Measurements from ENCODE around the gene PRR22.
A peak's percentile ranks its signal among the peaks of the same experiment; 100 is the strongest.

Gene PRR22

DNA sequence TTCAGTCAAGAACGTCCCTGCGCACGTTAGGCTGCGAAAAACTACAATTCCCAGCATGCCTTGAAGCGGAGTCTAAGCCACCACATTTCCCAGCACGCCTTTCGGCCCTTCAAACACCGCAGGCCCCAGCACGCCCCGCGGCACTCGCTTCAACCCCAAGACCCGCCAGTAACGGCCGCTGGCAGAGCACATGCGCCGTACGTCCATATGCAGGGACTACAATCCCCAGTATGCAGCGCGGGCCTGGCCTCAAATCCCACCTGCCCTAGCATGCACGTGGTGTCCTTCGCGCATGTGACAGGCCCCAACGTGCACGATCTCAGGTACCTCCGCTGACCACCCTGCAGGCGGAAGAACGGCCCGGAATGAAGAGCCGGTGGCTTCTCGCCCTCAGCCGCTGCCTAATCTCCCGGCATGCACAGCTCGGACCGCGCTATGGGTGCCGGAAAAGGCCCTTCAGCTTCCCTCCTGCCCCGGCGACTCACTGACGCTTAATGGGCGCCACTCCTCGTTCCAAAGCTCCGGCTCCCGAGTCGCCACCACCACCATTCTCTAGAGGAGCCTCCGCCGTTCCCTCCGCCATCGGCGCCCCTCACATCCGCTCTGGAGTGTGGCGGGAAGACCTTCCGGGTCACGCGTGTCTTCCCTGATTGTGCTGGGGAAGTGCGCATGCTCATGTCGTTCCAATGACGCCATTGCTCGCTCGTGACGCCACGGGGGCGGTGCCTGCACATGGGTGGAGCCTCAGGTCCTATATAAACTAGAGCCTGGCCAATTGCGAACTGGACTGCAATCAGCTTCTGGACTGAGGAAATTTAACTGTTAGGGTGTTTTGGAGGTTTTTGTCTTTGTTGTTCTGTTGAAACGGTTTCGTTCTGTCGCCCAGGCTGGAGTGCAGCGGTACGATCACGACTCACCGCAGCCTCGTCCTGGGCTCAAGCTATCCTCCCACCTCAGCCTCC lies 6.3 kb upstream of the PRR22 start, which contains the start of gene DUS3L:
Gene DUS3L (minus strand): TSS at position 605 of the 962 bp plus-strand sequence. CDS start 22 bp downstream, at position 583.
- H3K4me3 ChIP-seq (ENCODE audit: low read length), result peak within 1 kb of the TSS; percentile 100
- TF ChIP-seq, protein P1, sequence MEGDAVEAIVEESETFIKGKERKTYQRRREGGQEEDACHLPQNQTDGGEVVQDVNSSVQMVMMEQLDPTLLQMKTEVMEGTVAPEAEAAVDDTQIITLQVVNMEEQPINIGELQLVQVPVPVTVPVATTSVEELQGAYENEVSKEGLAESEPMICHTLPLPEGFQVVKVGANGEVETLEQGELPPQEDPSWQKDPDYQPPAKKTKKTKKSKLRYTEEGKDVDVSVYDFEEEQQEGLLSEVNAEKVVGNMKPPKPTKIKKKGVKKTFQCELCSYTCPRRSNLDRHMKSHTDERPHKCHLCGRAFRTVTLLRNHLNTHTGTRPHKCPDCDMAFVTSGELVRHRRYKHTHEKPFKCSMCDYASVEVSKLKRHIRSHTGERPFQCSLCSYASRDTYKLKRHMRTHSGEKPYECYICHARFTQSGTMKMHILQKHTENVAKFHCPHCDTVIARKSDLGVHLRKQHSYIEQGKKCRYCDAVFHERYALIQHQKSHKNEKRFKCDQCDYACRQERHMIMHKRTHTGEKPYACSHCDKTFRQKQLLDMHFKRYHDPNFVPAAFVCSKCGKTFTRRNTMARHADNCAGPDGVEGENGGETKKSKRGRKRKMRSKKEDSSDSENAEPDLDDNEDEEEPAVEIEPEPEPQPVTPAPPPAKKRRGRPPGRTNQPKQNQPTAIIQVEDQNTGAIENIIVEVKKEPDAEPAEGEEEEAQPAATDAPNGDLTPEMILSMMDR (conservative IDR thresholded peaks at IDR 0.05; ENCODE audit: low read length), result no peak

DNA sequence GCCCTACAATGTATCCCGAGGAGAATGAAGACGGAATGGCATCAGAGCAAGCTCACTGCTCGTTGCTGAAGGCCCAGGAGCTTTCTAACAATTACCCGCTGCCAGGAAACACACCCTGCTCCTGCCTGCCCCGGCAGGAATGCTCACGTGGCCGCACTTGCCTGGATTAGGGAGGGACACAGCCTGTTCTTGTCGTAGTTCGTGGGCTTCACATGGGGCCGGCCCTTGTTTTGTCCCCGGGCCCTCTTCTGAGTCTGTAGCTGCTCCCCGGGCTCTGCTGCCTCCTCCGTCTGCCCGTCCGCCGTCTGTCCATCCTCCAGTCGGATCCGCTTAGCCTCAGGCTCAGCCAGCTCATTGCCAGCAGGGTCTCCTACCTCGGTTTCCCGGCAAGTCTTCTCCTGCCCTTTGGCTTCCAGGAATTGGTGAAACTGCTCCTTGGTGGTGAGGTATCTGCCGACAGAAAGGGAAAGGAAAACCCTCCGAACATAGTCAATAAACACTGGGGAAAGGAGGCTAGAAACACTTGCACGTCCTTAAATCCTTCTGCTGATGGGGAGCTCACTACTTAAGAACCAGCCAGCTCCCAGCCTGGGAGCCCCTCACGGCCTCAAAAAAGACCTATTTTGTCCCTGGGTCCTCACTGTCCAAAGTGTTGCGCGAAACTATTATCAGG lies 5.5 kb upstream of the PRR22 start:
- TF ChIP-seq, protein P1 (conservative IDR thresholded peaks at IDR 0.05; ENCODE audit: low read length), result no peak
- peak overlapping the region; percentile 100 for H3K4me3 ChIP-seq (ENCODE audit: low read length)
- no peak for DNase-seq (ENCODE audit: low read depth)

More for the DNA sequence above, 6.3 kb upstream of the PRR22 start, which contains the start of gene DUS3L:
- DNase-seq (ENCODE audit: low read depth), result peak; percentile 98

DNA sequence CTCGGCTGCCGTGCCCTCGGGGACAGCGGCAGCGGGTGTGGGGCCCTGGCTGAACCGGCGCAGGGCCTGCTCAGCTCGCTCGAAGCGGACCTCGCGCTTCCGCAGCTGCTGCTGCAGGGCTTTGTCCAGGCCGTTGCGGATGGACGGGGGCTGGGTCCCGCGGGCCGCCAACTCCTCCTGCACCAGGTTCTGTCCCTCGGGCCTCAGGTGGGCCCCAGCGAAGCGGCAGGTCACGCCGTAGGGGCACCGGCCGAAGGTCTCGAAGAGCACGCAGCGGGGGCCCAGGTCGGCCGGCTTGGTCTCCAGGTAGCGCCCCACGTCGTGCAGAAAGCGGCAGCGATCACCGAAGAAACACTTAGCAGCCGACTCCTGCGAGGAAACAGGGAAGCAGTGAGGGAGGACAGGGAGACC lies 4.8 kb upstream of the PRR22 start:
- H3K4me3 ChIP-seq (ENCODE audit: low read length), result no peak overlapping the region
- no peak for DNase-seq (ENCODE audit: low read depth)
- TF ChIP-seq, protein P1 (conservative IDR thresholded peaks at IDR 0.05; ENCODE audit: low read length), result no peak

DNA sequence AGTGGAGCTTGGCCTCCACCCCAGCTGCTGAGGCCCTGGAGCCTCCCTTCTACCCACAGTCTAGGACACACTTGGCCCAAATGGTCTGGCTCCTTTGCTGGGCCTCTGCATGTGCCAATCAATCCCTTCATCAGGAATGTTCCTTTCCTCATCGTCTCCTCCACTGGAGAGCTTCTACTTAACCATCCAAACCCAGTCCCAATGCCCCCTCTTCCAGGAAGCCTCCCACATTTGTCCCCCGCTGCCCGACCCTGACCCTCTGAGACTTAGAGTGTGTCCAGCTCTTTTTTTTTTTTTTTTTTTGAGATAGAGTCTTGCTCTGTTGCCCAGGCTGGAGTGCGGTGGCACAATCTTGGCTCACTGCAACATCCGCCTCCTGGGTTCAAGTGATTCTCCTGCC lies 3.9 kb upstream of the PRR22 start:
- no peak overlapping the region for H3K4me3 ChIP-seq (ENCODE audit: low read length)
- TF ChIP-seq, protein P1 (conservative IDR thresholded peaks at IDR 0.05; ENCODE audit: low read length), result no peak
- DNase-seq (ENCODE audit: low read depth), result no peak

DNA sequence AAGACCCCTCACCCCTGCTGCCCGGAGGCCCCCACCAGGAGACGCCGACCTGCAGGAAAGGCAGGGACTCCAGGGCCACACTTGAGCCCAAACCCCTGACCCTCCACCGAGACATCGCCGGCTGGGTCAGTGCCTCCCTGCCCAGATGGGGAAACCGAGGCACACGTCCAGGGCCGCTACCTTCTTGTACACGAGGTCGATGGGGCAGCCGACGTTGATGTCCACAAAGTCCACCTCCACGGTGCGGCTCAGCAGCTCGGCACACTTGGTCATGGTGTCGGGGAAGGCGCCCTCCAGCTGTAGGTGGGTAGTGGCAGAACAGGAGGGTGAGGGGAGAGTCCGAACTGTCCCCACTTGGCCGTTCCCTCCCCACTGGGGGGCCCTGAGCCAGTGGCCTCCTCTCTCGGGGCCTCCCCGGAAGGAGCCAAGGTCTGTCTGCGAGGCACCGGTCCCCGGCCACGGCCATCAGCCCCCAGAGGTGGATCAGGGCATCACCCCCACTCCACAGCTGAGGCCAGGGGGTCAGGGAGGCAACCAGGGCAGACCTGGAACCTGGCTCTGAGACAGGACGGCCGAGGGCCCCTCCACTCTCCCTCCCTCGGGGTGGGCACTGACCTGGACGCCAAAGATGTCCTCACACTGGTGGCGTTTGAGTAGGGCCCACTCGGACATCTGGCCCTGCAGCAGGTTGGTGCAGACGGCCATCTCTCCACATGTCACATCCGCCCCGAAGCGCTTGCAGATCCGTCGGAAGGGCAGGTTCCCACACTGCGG lies 3.0 kb upstream of the PRR22 start:
- no peak for DNase-seq (ENCODE audit: low read depth)
- TF ChIP-seq, protein P1 (conservative IDR thresholded peaks at IDR 0.05; ENCODE audit: low read length), result no peak
- H3K4me3 ChIP-seq (ENCODE audit: low read length), result no peak overlapping the region

DNA sequence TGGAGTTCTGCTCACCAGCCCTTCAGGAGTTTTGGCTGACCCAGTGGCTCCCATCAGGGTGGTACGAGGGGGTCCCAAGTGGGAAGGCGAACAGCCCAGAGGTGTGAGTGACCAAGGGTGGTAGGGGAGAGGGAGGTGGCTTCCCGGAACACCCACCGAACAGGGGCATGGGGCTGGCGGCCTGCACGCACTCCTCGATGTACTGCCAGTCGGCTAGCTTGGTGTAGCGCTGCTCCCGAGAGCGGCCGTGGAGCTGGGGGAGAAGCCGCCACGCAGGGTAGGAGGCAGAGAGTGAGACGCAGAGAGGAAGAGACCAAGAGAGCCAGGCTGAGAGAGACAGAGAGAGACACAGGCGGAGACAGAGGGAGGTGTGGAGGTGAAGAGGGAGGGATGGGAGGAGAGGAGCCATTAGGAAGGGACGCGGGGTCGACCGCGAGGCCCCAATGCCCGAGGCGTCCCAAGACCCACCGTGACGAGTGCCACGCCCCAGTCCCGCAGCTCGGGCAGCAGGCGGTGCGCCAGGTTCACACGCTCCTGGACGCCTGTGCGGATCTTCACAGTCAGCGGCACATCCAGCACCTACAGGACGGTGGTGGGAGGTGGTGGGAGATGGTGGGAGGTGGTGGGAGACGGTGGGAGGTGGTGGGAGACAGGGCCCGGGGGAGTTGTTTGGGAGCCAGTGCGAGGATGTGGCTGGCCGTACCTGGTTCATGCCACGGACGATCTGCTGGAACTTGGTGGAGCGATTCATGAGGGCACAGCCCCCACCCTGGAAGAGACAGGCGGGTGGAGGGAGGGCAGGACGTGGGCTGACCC lies 2.3 kb upstream of the PRR22 start:
- DNase-seq (ENCODE audit: low read depth), result no peak
- TF ChIP-seq, protein P1 (conservative IDR thresholded peaks at IDR 0.05; ENCODE audit: low read length), result no peak
- H3K4me3 ChIP-seq (ENCODE audit: low read length), result no peak overlapping the region

Data from AG10803 (cell line).